Ovary (tissue), 9 donors: ENCODE measurements around the gene NEDD4. TPM values are rescaled to one million over a fixed set of nuclear protein-coding genes. Genes with fewer than 3 reads are reported as not detected.

ENCODE experiments used
- DNase-seq, 5 donors: peaks; one replicate each; pipeline ENCODE4 v3.0.0-alpha.2; 2019 to 2020
- H3K27ac ChIP-seq, 2 donors: fragments of 200-600 bp; one replicate each; pipeline versions ENCODE4 v1.5.1 to v1.8.0; 2019 to 2022
- H3K27me3 ChIP-seq: fragments of 200-600 bp; one replicate; pipeline ENCODE4 v1.8.0; 2022
- H3K36me3 ChIP-seq: fragments of 200-600 bp; sonication (generic); one replicate; pipeline ENCODE4 v1.5.1; 2019
- H3K4me1 ChIP-seq: one replicate; pipeline ENCODE4 v1.8.1; 2013; ENCODE audit warnings: mild to moderate bottlenecking, moderate library complexity; ENCODE audit not compliant: insufficient read depth
- H3K4me3 ChIP-seq: fragments of 200-600 bp; sonication (generic); one replicate; pipeline ENCODE4 v1.5.1; 2017
- H3K9me3 ChIP-seq, 2 donors: fragments of 200-600 bp in 1 of 2; sonication (generic) in 1 of 2; one replicate each; pipeline versions ENCODE4 v1.5.1 to v1.8.1; 2013 to 2019; ENCODE audit warnings: mild to moderate bottlenecking in 1 of 2, moderate library complexity in 1 of 2
- CTCF ChIP-seq, 3 donors: fragments of 450-650 bp in 2 of 3; fragments of 200-600 bp in 1 of 3; IDR thresholded peaks; one replicate each; pipeline versions ENCODE4 v1.5.1 to v1.8.0; 2016 to 2022; ENCODE audit warnings: antibody characterized with exemption in 3 of 3, mild to moderate bottlenecking in 1 of 3
- EP300 ChIP-seq: sonication (generic); formaldehyde crosslinking; IDR thresholded peaks from one replicate; pipeline ENCODE4 v1.6.1; 2017; ENCODE audit warnings: antibody characterized with exemption
- POLR2A ChIP-seq: fragments of 450-650 bp; IDR thresholded peaks from one replicate; pipeline ENCODE4 v1.6.1; 2017; ENCODE audit warnings: antibody characterized with exemption, mild to moderate bottlenecking, moderate library complexity
- WGBS, 3 donors: extraction: QIAGEN DNeasy Blood & Tissue Kit in 1 of 3; methylation state at CpG; one replicate each; pipeline versions ENCODE4 v1.1.5 to v1.1.7; 2013 to 2017; 5-methylcytosine and 5-hydroxymethylcytosine counted together
- intact Hi-C, 4 donors: fragments of 100-400 bp; cut with DNase I; formaldehyde crosslinking; loops; one replicate each; pipeline versions ENCODE4 v1.11.0 to v1.15.1; 2022 to 2023
- polyA plus RNA-seq, 2 donors: library from polyadenylated mRNA; stranded (reverse); fragments of 200-250 nt in 1 of 2; fragments of 350-450 nt in 1 of 2; fragmentation: Illumina TruSeq in 1 of 2; extraction: RNeasy Lipid Tissue Mini Kit (QIAGEN cat#74804) in 1 of 2; gene quantifications; one replicate each; pipeline ENCODE4 v1.2.3, GENCODE V29; 2013 to 2014
- total RNA-seq, 7 donors: library from RNA; depleted of rRNA in 2 of 7; stranded (reverse); fragments of >200 nt in 2 of 7; fragmentation: NEBNext Ultra II Directional in 3 of 7; extraction: Animal tissue kit (Norgen Biotek cat#: 25700) in 3 of 7; gene quantifications; one replicate each; pipeline versions ENCODE4 v1.1.0 to v1.2.4, GENCODE V29; 2016 to 2023
- donor health status: DM: no; HTN: no; CAD: no; lungs with moderate emphysema.
- donor health status: DM: no; HTN: no; CAD: no.
- donor health status: Bipolar disorder and iron deficiency.
- donor health status: DM: yes; HTN: yes; CAD: no.
- donor health status: DM: no; HTN: no; CAD: no.
- donor health status: DM: yes; HTN: yes; CAD: no.

Gene NEDD4
- total and polyA plus RNA-seq, 9 donors = 3.8 to 12.6 (median 10.2) TPM

DNA sequence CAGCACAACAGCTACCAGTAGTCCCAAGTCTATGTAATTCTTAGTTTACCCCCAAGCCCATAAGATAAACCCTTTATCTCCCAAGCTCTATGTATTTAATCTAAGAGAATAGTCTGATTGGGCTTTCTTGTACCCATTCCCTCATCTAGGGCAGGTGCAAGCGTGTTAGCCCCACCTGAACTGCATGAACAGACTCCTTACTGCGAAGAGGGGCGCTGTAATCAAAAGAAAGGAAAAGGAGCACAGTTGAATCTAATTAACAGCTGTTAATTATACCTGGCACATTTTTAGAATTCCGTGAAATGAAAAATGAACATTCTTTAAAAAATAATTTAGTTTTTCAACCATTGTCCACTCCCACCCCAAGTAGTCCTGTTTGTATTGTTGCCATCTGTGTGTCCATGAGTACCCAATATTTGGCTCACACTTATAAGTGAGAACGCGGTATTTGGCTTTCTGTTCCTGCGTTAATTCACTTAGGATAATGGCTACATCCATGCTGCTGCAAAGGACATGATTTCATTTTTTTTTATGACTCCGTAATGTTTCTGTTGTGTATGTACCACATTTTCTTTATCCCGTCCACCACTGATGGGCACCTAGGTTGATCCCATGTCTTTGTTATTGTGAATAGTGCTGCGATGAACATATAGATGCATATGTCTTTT, 26.5 kb upstream of the NEDD4 start:
- intact Hi-C loops = no loop called here
- Histone ChIP-seq H3K27ac (no peak overlapping the region), H3K9me3 (no peaks in the 10 kb centered on the region), H3K4me3 (no peak overlapping the region), H3K27me3 (no peaks in the 10 kb centered on the region), H3K36me3 (no peaks in the 10 kb centered on the region), H3K4me1 (no peaks in the 10 kb centered on the region)
- TF ChIP-seq EP300 (no peak), POLR2A (no peak), CTCF (IDR thresholded peaks at IDR 0.05) (no peak)
- DNase-seq = no peak
- 88 to 92% (median 91%) methylated on average over 10 of the region's 10 CpGs for WGBS, 3 donors

- WGBS, 3 donors = 84 to 90% (median 85%) methylated on average over 11 of the region's 11 CpGs
- intact Hi-C loops = no loop called here
- Histone ChIP-seq H3K9me3 (no peaks in the 10 kb centered on the region), H3K4me3 (no peak overlapping the region), H3K27me3 (no peaks in the 10 kb centered on the region), H3K4me1 (no peaks in the 10 kb centered on the region), H3K27ac (no peak overlapping the region), H3K36me3 (no peaks in the 10 kb centered on the region)
- TF ChIP-seq EP300 (no peak), POLR2A (no peak), CTCF (IDR thresholded peaks at IDR 0.05) (no peak)
- no peak for DNase-seq
Measured at GRCh38 chr15:56019060-56019793, 25.8 kb upstream of the NEDD4 start.

DNA sequence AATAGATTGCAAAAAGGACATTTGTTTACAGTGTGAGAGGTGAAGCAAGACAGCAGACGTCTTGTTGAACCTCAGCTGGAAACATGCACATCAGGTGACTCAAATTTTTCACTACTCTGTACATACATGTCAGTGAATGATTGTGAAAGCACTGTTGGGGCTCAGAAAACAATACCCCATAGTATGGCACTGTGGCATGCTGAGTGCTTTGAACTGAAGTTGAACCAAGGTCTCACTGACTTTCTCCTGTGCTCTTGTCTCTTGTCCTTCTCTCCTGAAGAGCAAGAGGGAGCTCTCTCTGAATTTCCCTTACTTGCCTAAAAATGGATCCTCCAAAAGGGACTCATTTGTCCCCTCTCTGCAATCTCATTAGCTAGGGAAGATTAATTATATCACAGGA, 24.5 kb upstream of the NEDD4 start:
- no peak for TF ChIP-seq POLR2A
- no peak for DNase-seq
- H3K9me3 ChIP-seq = no peaks in the 10 kb centered on the region
- no peak overlapping the region for H3K27ac ChIP-seq
- no peak overlapping the region for H3K4me3 ChIP-seq
- intact Hi-C loops = no loop called here
- no peaks in the 10 kb centered on the region for H3K36me3 ChIP-seq
- H3K4me1 ChIP-seq = no peaks in the 10 kb centered on the region
- no peaks in the 10 kb centered on the region for H3K27me3 ChIP-seq
- 32 to 40% (median 38%) methylated on average over 1 of the region's 1 CpG for WGBS, 3 donors

DNA sequence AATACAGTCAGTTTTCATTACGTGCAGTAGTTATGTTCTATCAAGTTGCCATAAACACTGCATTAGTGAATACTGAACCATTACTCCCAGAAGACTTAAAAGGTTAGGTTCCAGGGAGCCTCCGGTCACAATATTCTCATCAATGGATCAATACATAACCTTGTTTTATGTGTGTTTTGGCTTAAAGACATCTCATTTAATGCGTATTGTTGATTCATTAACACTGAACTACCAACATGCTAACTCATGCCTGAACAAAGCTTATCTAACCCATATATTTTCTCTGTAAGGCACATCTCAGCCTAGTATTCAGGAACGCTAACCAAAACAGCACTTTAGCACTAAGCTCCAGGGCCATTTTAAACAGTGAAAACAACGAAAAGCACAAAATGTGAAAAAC, 24.1 kb upstream of the NEDD4 start:
- no peak overlapping the region for H3K27ac ChIP-seq

More for the DNA sequence above, 24.1 kb upstream of the NEDD4 start:
- intact Hi-C loops = no loop called here
- H3K9me3 ChIP-seq = no peaks in the 10 kb centered on the region
- no peak for TF ChIP-seq CTCF (IDR thresholded peaks at IDR 0.05)
- no peak for TF ChIP-seq EP300
- no peak for TF ChIP-seq POLR2A
- 82 to 87% (median 82%) methylated on average over 5 of the region's 5 CpGs for WGBS, 3 donors
- H3K36me3 ChIP-seq = no peaks in the 10 kb centered on the region
- no peak for DNase-seq
- no peaks in the 10 kb centered on the region for H3K27me3 ChIP-seq
- no peaks in the 10 kb centered on the region for H3K4me1 ChIP-seq
- H3K4me3 ChIP-seq = no peak overlapping the region
